H9 (cell line): ENCODE measurements around the gene ZBTB20. TPM values are rescaled to one million over a fixed set of nuclear protein-coding genes. Genes with fewer than 3 reads are reported as not detected.

ENCODE experiments used
- DNase-seq: peaks from one replicate; pipeline ENCODE4 v3.0.0-alpha.2; 2017
- H2AFZ ChIP-seq: one replicate; pipeline ENCODE4 v1.6.1; 2013; ENCODE audit warnings: mild to moderate bottlenecking, low read length, control low read depth, moderate library complexity
- H2AK5ac ChIP-seq: 2 replicates; pipeline ENCODE4 v1.6.1; 2013; ENCODE audit warnings: low read length, control low read depth, mixed read lengths; ENCODE audit not compliant: insufficient read length
- H2BK120ac ChIP-seq: one replicate; pipeline ENCODE4 v1.6.1; 2013; ENCODE audit warnings: low read depth, mild to moderate bottlenecking, low read length, control low read depth, inconsistent platforms; ENCODE audit not compliant: poor library complexity, severe bottlenecking
- H2BK12ac ChIP-seq: 2 replicates; pipeline ENCODE4 v1.6.1; 2013; ENCODE audit warnings: low read length, control low read depth, mixed read lengths, low read depth; ENCODE audit not compliant: insufficient read length
- H2BK15ac ChIP-seq: 2 replicates; pipeline ENCODE4 v1.6.1; 2013; ENCODE audit warnings: low read depth, low read length, control low read depth
- H2BK20ac ChIP-seq: one replicate; pipeline ENCODE4 v1.6.1; 2013; ENCODE audit warnings: low read depth, mild to moderate bottlenecking, low read length, control low read depth, inconsistent platforms; ENCODE audit not compliant: poor library complexity, severe bottlenecking
- H2BK5ac ChIP-seq: 2 replicates; pipeline ENCODE4 v1.6.1; 2013; ENCODE audit warnings: low read length, control low read depth, mixed read lengths; ENCODE audit not compliant: insufficient read length
- H3K14ac ChIP-seq: 2 replicates; pipeline ENCODE4 v1.6.1; 2013; ENCODE audit warnings: low read length, control low read depth; ENCODE audit not compliant: insufficient read depth
- H3K18ac ChIP-seq: 2 replicates; pipeline ENCODE4 v1.6.1; 2013; ENCODE audit warnings: low read depth, mild to moderate bottlenecking, mixed read lengths, low read length, control low read depth; ENCODE audit not compliant: insufficient read length
- H3K23ac ChIP-seq: 2 replicates; pipeline ENCODE4 v1.6.1; 2013; ENCODE audit warnings: low read length, control low read depth, mixed read lengths, low read depth; ENCODE audit not compliant: insufficient read length
- H3K23me2 ChIP-seq: 2 replicates; pipeline ENCODE4 v1.6.1; 2013; ENCODE audit warnings: low read depth, mild to moderate bottlenecking, mixed read lengths, low read length, control low read depth; ENCODE audit not compliant: insufficient read length, poor library complexity, severe bottlenecking
- H3K27ac ChIP-seq: 2 replicates; pipeline ENCODE4 v1.5.1; 2013; ENCODE audit warnings: low read length, control low read depth, mixed read lengths, low read depth; ENCODE audit not compliant: insufficient read length
- H3K27me3 ChIP-seq: 2 replicates; pipeline ENCODE4 v1.6.1; 2013; ENCODE audit warnings: low read length, control low read depth, inconsistent platforms; ENCODE audit not compliant: insufficient read depth
- H3K4ac ChIP-seq: 2 replicates; pipeline ENCODE4 v1.6.1; 2013; ENCODE audit warnings: low read depth, mild to moderate bottlenecking, control low read depth, inconsistent platforms, low read length, moderate library complexity
- H3K4me1 ChIP-seq: 2 replicates; pipeline ENCODE4 v1.6.1; 2013; ENCODE audit warnings: low read length, control low read depth, inconsistent platforms; ENCODE audit not compliant: insufficient read depth
- H3K4me2 ChIP-seq: 2 replicates; pipeline ENCODE4 v1.6.1; 2013; ENCODE audit warnings: low read length, control low read depth, mixed read lengths; ENCODE audit not compliant: insufficient read length, insufficient read depth
- H3K56ac ChIP-seq: 2 replicates; pipeline ENCODE4 v1.6.1; 2013; ENCODE audit warnings: low read depth, mild to moderate bottlenecking, mixed read lengths, low read length, control low read depth; ENCODE audit not compliant: insufficient read length
- H3K79me1 ChIP-seq: 2 replicates; pipeline ENCODE4 v1.6.1; 2013; ENCODE audit warnings: low read depth, mild to moderate bottlenecking, moderate library complexity, low read length, control low read depth, inconsistent platforms; ENCODE audit not compliant: insufficient read depth, poor library complexity, severe bottlenecking
- H3K79me2 ChIP-seq: 2 replicates; pipeline ENCODE4 v1.6.1; 2013; ENCODE audit warnings: low read length, control low read depth, inconsistent platforms; ENCODE audit not compliant: insufficient read depth
- H3K9ac ChIP-seq: 2 replicates; pipeline ENCODE4 v1.6.1; 2013; ENCODE audit warnings: low read length, control low read depth, mixed read lengths; ENCODE audit not compliant: insufficient read length; ENCODE audit errors: extremely low read depth
- H3K9me3 ChIP-seq: one replicate; pipeline ENCODE4 v1.6.1; 2013; ENCODE audit warnings: low read depth, low read length, inconsistent platforms; ENCODE audit not compliant: control insufficient read depth
- H3T11ph ChIP-seq: one replicate; pipeline ENCODE4 v1.6.1; 2013; ENCODE audit warnings: mild to moderate bottlenecking, low read length, control low read depth, inconsistent platforms
- H4K20me1 ChIP-seq: one replicate; pipeline ENCODE4 v1.6.1; 2013; ENCODE audit not compliant: control insufficient read depth, insufficient read length, insufficient read depth
- H4K5ac ChIP-seq: 2 replicates; pipeline ENCODE4 v1.6.1; 2013; ENCODE audit warnings: low read depth, mild to moderate bottlenecking, mixed read lengths, low read length, control low read depth; ENCODE audit not compliant: insufficient read length
- H4K8ac ChIP-seq: replicated peaks from 2 replicates; pipeline ENCODE4 v1.6.1; 2013; ENCODE audit warnings: low read length, control low read depth, mixed read lengths, low read depth; ENCODE audit not compliant: insufficient read length
- H4K91ac ChIP-seq: 2 replicates; pipeline ENCODE4 v1.6.1; 2013; ENCODE audit warnings: low read depth, mild to moderate bottlenecking, moderate library complexity, mixed read lengths, low read length, control low read depth; ENCODE audit not compliant: insufficient read length
- H3K27ac Mint-ChIP-seq, 3 experiments: 2 replicates in 2 of 3; 3 replicates in 1 of 3; pipeline ENCODE4 v1.8.0; 2020 to 2021; ENCODE audit warnings: mixed read lengths in 3 of 3, mild to moderate bottlenecking in 1 of 3, moderate library complexity in 1 of 3
- H3K27me3 Mint-ChIP-seq: 2 replicates; pipeline ENCODE4 v1.8.0; 2021; ENCODE audit warnings: low read depth, mild to moderate bottlenecking, moderate library complexity, mixed read lengths
- H3K36me3 Mint-ChIP-seq, 3 experiments: 2 replicates in 2 of 3; 3 replicates in 1 of 3; pipeline ENCODE4 v1.8.0; 2020 to 2021; ENCODE audit warnings: low read depth in 3 of 3, mixed read lengths in 3 of 3; ENCODE audit not compliant: insufficient read depth in 1 of 3
- H3K4me1 Mint-ChIP-seq, 2 experiments: 2 replicates each; pipeline ENCODE4 v1.8.0; 2020; ENCODE audit warnings: mixed read lengths in 2 of 2
- H3K4me3 Mint-ChIP-seq, 2 experiments: 2 replicates in 1 of 2; 3 replicates in 1 of 2; pipeline ENCODE4 v1.8.0; 2020 to 2021; ENCODE audit warnings: mild to moderate bottlenecking in 2 of 2, mixed read lengths in 2 of 2, moderate library complexity in 1 of 2
- H3K9me3 Mint-ChIP-seq, 2 experiments: 2 replicates in 1 of 2; 3 replicates in 1 of 2; pipeline ENCODE4 v1.8.0; 2020; ENCODE audit warnings: mild to moderate bottlenecking in 2 of 2, mixed read lengths in 2 of 2, moderate library complexity in 1 of 2
- WGBS: extraction: QIAGEN DNeasy Blood & Tissue Kit; methylation state at CpG from one replicate; pipeline ENCODE4 v1.1.7; 2013; ENCODE audit warnings: missing lambda C conversion rate, low lambda C conversion rate, mixed read lengths; ENCODE audit not compliant: insufficient read length; ENCODE audit errors: extremely low coverage; 5-methylcytosine and 5-hydroxymethylcytosine counted together
- total RNA-seq: library from RNA; stranded (reverse); gene quantifications from 2 replicates; pipeline ENCODE4 v1.2.1, GENCODE V29; 2021
- TF ChIP-seq, protein P1 (sequence below): fragments of 200-600 bp; sonication (generic); conservative IDR thresholded peaks from 3 replicates; pipeline ENCODE4 v1.8.0; 2021; ENCODE audit warnings: antibody characterized with exemption, mild to moderate bottlenecking

The ZBTB20 gene
- total RNA-seq, 1 experiment from 2014 or later: 0.70 TPM

DNA sequence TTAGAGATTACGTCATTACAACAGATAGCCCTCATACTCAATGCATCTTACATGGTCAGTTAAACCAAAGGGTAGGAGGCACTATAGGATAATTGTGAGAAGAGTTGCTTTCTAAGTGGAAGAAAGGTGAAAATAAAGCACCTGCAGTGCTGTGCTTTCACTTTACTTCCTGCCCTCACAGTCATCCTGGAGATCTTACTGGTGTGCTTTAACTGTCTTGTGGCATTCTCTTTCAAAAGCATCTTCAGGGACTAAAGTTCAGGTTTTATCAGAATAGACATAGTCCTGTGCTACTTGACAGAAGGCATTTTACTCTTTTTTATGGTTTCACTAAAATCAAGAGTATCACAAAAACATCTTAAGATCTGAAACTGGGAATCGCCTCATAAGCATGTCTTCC, 286.6 kb downstream of the ZBTB20 start:
- no peaks in the 10 kb centered on the region for H3K27me3 ChIP-seq
- no peaks in the 10 kb centered on the region for H3K9me3 ChIP-seq
- H4K5ac ChIP-seq: no peak overlapping the region
- H3K9ac ChIP-seq: no peak overlapping the region
- no peak overlapping the region for H4K8ac ChIP-seq
- no peaks in the 10 kb centered on the region for H3K27me3 Mint-ChIP-seq
- H3K27ac Mint-ChIP-seq: no peak overlapping the region
- H3K79me1 ChIP-seq: no peaks in the 10 kb centered on the region
- no peak overlapping the region for H2AK5ac ChIP-seq
- no peak overlapping the region for H2BK15ac ChIP-seq
- H3K36me3 Mint-ChIP-seq: no peaks in the 10 kb centered on the region
- H3K4me1 ChIP-seq: peaks cover 7% of the 10 kb centered on the region; the same call in 1 of the 2 replicates
- no peak overlapping the region for H3K14ac ChIP-seq
- no peak overlapping the region for H3K27ac ChIP-seq
- no CpG with 5 or more reads among the region's 2 CpGs for WGBS
- no peak for DNase-seq
- H2BK20ac ChIP-seq: no peak overlapping the region
- no peak overlapping the region for H2BK12ac ChIP-seq
- no peak overlapping the region for H3K23ac ChIP-seq
- H3K4ac ChIP-seq: no peak overlapping the region
- no peaks in the 10 kb centered on the region for H3K9me3 Mint-ChIP-seq
- H2BK5ac ChIP-seq: no peak overlapping the region
- H4K91ac ChIP-seq: no peak overlapping the region
- H4K20me1 ChIP-seq: no peaks in the 10 kb centered on the region
- peaks cover 17 to 21% of the 10 kb centered on the region in 2 experiments for H3K4me1 Mint-ChIP-seq
- TF ChIP-seq, protein P1, sequence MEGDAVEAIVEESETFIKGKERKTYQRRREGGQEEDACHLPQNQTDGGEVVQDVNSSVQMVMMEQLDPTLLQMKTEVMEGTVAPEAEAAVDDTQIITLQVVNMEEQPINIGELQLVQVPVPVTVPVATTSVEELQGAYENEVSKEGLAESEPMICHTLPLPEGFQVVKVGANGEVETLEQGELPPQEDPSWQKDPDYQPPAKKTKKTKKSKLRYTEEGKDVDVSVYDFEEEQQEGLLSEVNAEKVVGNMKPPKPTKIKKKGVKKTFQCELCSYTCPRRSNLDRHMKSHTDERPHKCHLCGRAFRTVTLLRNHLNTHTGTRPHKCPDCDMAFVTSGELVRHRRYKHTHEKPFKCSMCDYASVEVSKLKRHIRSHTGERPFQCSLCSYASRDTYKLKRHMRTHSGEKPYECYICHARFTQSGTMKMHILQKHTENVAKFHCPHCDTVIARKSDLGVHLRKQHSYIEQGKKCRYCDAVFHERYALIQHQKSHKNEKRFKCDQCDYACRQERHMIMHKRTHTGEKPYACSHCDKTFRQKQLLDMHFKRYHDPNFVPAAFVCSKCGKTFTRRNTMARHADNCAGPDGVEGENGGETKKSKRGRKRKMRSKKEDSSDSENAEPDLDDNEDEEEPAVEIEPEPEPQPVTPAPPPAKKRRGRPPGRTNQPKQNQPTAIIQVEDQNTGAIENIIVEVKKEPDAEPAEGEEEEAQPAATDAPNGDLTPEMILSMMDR: no peak
- no peak overlapping the region for H2AFZ ChIP-seq
- no peak overlapping the region for H3T11ph ChIP-seq
- no peak overlapping the region for H3K4me2 ChIP-seq
- H3K18ac ChIP-seq: no peak overlapping the region
- H3K56ac ChIP-seq: no peak overlapping the region
- H3K23me2 ChIP-seq: no peaks in the 10 kb centered on the region
- H3K79me2 ChIP-seq: no peaks in the 10 kb centered on the region
- no peak overlapping the region for H3K4me3 Mint-ChIP-seq
- H2BK120ac ChIP-seq: no peak overlapping the region
